HG02884 (cell line): ENCODE data around the gene PRR14L.
"Not testable (repeated sequence)": the region's sequence is repeated elsewhere in the genome, so short reads cannot be mapped to it uniquely, and the experiment has no call there.

Experiments
- ATAC-seq: cut with Tn5 transposase; IDR thresholded peaks from one replicate; pipeline ENCODE4 v1.9.1; 2021; ENCODE audit warnings: mild to moderate bottlenecking, moderate library complexity; ENCODE audit not compliant: unreplicated experiment

Gene PRR14L

GRCh38 chr22:31683181-31684105 lies 66.5 kb downstream of the PRR14L start:
- no peak for ATAC-seq

GRCh38 chr22:31682751-31683150 lies 67.2 kb downstream of the PRR14L start:
- ATAC-seq, result no peak

GRCh38 chr22:31681349-31682345 lies 68.3 kb downstream of the PRR14L start:
- ATAC-seq, result no peak

GRCh38 chr22:31680861-31681341 lies 69.0 kb downstream of the PRR14L start:
- no peak for ATAC-seq

- no peak for ATAC-seq
These were observed 71.2 kb downstream of the PRR14L start for GRCh38 chr22:31678748-31679147.

GRCh38 chr22:31676700-31677099 lies 73.2 kb downstream of the PRR14L start:
- peak; percentile 70 for ATAC-seq

- ATAC-seq, result not testable (repeated sequence)
These were observed 75.7 kb downstream of the PRR14L start for GRCh38 chr22:31674219-31674618.

- not testable (repeated sequence) for ATAC-seq
These were observed 81.1 kb downstream of the PRR14L start for GRCh38 chr22:31668849-31669248.

- ATAC-seq, result no peak
These were observed 87.3 kb downstream of the PRR14L start for GRCh38 chr22:31662668-31663037.

GRCh38 chr22:31661851-31662667 lies 87.9 kb downstream of the PRR14L start, which contains the start of gene PISD:
Gene PISD (minus strand): TSS chr22:31662215. CDS start chr22:31662208, 7 bp downstream.
- peak; percentile 82 for ATAC-seq

- not testable (repeated sequence) for ATAC-seq
These were observed 89.0 kb downstream of the PRR14L start for GRCh38 chr22:31660860-31661341.

- ATAC-seq, result no peak
These were observed 90.7 kb downstream of the PRR14L start for GRCh38 chr22:31659246-31659645.

- no peak for ATAC-seq
These were observed 95.5 kb downstream of the PRR14L start for GRCh38 chr22:31654408-31654807.

- no peak for ATAC-seq
These were observed 96.0 kb downstream of the PRR14L start for GRCh38 chr22:31653944-31654343.

- ATAC-seq, result no peak
These were observed 96.8 kb downstream of the PRR14L start for GRCh38 chr22:31652911-31653684.

GRCh38 chr22:31652088-31652487 lies 97.8 kb downstream of the PRR14L start:
- no peak for ATAC-seq

- ATAC-seq, result no peak
These were observed 98.3 kb downstream of the PRR14L start for GRCh38 chr22:31651664-31652063.

GRCh38 chr22:31650391-31650790 lies 99.5 kb downstream of the PRR14L start:
- no peak for ATAC-seq
